ENCODE measurements around the gene CTDSP2.

The CTDSP2 gene

DNA sequence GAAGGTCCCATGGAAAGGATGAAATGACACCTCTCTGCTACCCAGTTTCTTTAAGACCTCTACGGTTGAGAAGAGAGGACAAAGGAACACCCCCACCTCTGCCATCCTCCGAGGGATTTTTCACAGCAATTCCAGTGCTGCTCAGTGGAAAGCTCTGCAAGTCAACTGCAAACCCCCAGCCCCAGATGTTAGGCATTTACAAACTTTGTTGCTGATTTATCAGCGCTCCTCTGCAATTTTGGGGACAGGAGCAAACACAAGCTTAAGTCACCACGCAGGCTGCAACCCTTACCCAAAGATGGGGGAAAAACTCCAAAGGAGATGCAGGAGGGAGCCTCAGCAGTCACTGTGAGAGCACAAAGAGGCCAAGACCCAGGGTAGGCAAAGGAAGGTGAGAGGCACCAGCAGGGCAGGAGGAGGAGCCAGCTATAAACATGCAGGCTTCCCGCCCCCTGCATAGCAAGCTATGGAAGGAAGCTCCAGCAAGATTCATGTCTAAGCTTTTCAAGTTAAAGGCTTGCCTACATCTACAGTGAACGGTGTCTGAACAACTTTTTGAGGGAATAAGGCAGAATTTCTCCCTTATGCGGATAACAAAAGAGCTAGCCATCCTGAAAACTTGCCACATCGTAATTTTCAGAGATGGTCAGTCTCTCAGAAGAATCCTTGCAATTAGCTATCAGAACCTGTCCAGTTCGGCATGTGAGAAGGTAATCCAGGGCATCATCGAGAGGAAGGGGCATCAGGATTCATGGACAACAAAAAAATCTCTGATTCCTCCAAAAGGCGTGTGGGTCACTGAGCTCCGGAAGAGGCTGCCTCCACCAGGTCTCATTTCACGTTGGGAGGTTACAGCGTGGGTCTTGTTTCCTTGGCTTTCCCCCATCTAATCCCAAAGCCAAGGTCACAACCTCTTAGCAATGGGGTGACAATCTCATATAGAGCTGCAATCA lies 3.9 kb downstream of the CTDSP2 start:
- H3K9me3 ChIP-seq, result no peaks in the 10 kb centered on the region
- H3K27ac ChIP-seq, result peak overlapping the region; percentile 100
- no peaks in the 10 kb centered on the region for H3K27me3 ChIP-seq
- H3K4me1 ChIP-seq, result peaks cover 6 to 76% (median 68%) of the 10 kb centered on the region in 4 donors
- no peak for DNase-seq
- peak overlapping the region; percentile 97 to 100 for H3K4me3 ChIP-seq
- H3K36me3 ChIP-seq, result peaks cover 0 to 10% (median 5%) of the 10 kb centered on the region in 3 donors
- TF ChIP-seq, protein P1, sequence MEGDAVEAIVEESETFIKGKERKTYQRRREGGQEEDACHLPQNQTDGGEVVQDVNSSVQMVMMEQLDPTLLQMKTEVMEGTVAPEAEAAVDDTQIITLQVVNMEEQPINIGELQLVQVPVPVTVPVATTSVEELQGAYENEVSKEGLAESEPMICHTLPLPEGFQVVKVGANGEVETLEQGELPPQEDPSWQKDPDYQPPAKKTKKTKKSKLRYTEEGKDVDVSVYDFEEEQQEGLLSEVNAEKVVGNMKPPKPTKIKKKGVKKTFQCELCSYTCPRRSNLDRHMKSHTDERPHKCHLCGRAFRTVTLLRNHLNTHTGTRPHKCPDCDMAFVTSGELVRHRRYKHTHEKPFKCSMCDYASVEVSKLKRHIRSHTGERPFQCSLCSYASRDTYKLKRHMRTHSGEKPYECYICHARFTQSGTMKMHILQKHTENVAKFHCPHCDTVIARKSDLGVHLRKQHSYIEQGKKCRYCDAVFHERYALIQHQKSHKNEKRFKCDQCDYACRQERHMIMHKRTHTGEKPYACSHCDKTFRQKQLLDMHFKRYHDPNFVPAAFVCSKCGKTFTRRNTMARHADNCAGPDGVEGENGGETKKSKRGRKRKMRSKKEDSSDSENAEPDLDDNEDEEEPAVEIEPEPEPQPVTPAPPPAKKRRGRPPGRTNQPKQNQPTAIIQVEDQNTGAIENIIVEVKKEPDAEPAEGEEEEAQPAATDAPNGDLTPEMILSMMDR (IDR thresholded peaks at IDR 0.05), result no peak
- intact Hi-C loops (cut with DNase I; ENCODE audit: low total_unique reads), result no loop called here

DNA sequence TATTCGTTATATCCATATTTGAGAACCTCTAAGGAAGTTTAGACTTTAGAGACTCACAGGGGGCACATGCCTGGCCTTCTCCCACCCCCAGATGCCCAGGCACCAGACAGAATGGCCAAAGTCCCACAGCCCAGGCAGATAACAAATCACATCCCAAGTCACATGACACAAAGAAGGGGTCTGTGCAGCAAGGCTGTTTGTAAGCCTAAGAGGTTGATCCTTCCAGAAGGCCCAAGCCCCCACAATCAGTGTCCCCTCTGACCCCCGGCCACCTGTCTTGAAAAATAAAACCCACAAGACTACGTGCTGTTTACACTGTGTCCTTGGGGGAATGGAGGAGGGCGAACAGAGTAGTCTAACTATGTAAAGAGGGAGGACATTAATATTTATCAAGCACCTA lies 5.1 kb downstream of the CTDSP2 start:
- Histone ChIP-seq H3K4me3 (peak overlapping the region; percentile 15 to 97), H3K4me1 (peaks cover 6 to 80% (median 77%) of the 10 kb centered on the region in 4 donors)
- TF ChIP-seq, protein P1 (IDR thresholded peaks at IDR 0.05), result no peak

DNA sequence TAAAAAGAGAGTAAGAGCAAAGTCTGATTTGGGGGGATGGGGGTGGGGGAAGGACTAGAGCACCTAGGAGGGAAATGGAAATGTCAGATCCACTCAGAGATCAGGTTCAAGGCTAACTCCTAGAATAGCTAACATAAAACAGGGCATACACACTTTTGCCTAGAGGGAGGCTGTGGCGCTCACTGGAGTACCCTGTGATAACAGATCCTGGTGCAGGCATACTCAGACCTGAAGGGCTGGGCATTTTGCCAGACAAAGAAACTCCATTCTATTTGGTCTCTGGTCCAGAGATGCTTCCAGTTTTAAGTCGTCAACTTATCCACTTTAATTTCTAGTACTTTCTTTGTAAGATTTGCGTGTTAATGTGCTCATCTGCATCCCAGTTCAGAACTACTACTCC lies 5.8 kb downstream of the CTDSP2 start:
- Histone ChIP-seq H3K27ac (peak overlapping the region; percentile 61 to 100), H3K36me3 (peaks cover 0 to 8% (median 5%) of the 10 kb centered on the region in 3 donors), H3K27me3 (no peaks in the 10 kb centered on the region), H3K9me3 (no peaks in the 10 kb centered on the region), H3K4me1 (peaks cover 12 to 87% (median 84%) of the 10 kb centered on the region in 4 donors), H3K4me3 (peak overlapping the region; percentile 15 to 97)
- TF ChIP-seq, protein P1 (IDR thresholded peaks at IDR 0.05), result no peak
- intact Hi-C loops (cut with DNase I; ENCODE audit: low total_unique reads), result no loop called here
- no peak for DNase-seq

More for the DNA sequence above, 5.1 kb downstream of the CTDSP2 start:
- intact Hi-C loops (cut with DNase I; ENCODE audit: low total_unique reads), result no loop called here
- no peak for DNase-seq
- no peaks in the 10 kb centered on the region for H3K9me3 ChIP-seq
- peak overlapping the region; percentile 61 to 100 for H3K27ac ChIP-seq
- H3K36me3 ChIP-seq, result peaks cover 0 to 10% (median 5%) of the 10 kb centered on the region in 3 donors
- H3K27me3 ChIP-seq, result no peaks in the 10 kb centered on the region

DNA sequence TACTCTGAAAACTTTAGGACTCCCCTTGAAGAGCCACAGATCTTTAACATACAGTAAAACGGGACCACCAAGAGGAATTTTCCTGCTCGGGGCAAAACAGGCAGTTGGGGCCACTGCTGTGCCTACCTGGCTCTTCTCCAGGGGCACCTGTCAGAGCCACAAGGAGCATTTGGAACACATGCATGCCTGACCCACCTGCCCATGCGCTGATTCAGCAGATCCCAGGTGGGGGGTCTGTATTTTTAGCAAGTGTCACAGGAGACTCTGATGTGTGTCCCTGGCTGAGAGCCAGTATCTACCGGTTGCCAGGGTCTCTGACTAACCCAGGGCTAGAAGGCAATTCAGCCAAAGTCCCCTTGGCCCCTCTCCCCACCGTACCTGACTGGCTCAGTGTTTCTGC lies 6.5 kb downstream of the CTDSP2 start:
- H3K36me3 ChIP-seq, result peaks cover 0 to 5% (median under 1%) of the 10 kb centered on the region in 3 donors
- peaks cover 14 to 95% (median 91%) of the 10 kb centered on the region in 4 donors for H3K4me1 ChIP-seq
- H3K27me3 ChIP-seq, result no peaks in the 10 kb centered on the region
- peak overlapping the region; percentile 61 to 100 for H3K27ac ChIP-seq
- TF ChIP-seq, protein P1 (IDR thresholded peaks at IDR 0.05), result no peak
- intact Hi-C loops (cut with DNase I; ENCODE audit: low total_unique reads), result no loop called here
- H3K9me3 ChIP-seq, result no peaks in the 10 kb centered on the region
- DNase-seq, result no peak
- H3K4me3 ChIP-seq, result peak overlapping the region; percentile 15 to 97

DNA sequence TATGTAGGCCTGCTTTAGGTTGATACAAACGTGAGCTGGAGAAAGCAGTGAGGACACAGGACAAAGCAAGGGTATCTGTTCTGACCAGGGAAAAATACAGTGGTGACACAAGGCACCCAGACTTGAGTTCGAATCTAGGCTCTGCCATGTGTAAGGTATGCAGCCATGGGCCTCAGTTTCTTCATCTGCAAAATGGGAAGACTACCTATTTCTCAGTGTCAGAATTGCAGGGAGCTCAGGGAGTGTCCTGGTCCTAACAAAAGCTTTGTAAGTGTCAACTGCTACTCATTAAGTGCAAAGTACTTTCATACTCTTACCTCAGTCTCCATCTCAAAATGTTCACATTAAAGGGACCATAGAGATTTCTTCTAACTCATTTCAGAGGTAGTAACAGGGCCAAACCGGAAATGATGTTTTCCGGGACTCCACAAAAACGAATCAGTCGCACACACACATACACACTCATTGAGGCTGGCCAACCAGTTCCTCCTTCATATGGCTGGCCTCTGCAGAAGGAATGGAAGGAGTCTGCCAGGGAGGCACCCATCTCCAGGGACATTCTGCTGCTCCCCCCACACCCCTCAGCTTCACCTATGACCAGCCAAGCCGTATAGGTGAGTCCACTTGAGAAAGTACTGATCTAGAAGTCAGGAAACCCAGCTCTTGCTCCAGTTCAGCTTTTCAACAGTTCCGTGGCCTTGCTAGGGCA lies 7.8 kb downstream of the CTDSP2 start:
- H3K27me3 ChIP-seq, result no peaks in the 10 kb centered on the region
- H3K27ac ChIP-seq, result peak overlapping the region; percentile 61 to 100
- no peaks in the 10 kb centered on the region for H3K9me3 ChIP-seq
- intact Hi-C loops (cut with DNase I; ENCODE audit: low total_unique reads), result no loop called here
- H3K4me1 ChIP-seq, result peaks cover 14 to 100% (median 98%) of the 10 kb centered on the region in 4 donors
- H3K36me3 ChIP-seq, result peaks cover 0 to 5% (median 0%) of the 10 kb centered on the region in 3 donors
- TF ChIP-seq, protein P1 (IDR thresholded peaks at IDR 0.05), result no peak
- peak overlapping the region in 1 of 2 donors; percentile 43 for H3K4me3 ChIP-seq
- DNase-seq, result no peak
